ENCODE data around the gene POMGNT1.
"Not testable (repeated sequence)": the region's sequence is repeated elsewhere in the genome, so short reads cannot be mapped to it uniquely, and the experiment has no call there.

Gene POMGNT1

GRCh38 chr1:46197964-46198811 lies at the start of gene POMGNT1:
TSS of gene POMGNT1 (minus strand) at chr1:46198434. CDS start at chr1:46197821, 613 bp downstream.
- no peak for FAIRE-seq

GRCh38 chr1:46247436-46248121 lies 49.3 kb upstream of the POMGNT1 start, which contains the start of gene RAD54L:
TSS of gene RAD54L (plus strand) at chr1:46247763. CDS start at chr1:46248406, 643 bp downstream.
- peak; percentile 84 for FAIRE-seq

DNA sequence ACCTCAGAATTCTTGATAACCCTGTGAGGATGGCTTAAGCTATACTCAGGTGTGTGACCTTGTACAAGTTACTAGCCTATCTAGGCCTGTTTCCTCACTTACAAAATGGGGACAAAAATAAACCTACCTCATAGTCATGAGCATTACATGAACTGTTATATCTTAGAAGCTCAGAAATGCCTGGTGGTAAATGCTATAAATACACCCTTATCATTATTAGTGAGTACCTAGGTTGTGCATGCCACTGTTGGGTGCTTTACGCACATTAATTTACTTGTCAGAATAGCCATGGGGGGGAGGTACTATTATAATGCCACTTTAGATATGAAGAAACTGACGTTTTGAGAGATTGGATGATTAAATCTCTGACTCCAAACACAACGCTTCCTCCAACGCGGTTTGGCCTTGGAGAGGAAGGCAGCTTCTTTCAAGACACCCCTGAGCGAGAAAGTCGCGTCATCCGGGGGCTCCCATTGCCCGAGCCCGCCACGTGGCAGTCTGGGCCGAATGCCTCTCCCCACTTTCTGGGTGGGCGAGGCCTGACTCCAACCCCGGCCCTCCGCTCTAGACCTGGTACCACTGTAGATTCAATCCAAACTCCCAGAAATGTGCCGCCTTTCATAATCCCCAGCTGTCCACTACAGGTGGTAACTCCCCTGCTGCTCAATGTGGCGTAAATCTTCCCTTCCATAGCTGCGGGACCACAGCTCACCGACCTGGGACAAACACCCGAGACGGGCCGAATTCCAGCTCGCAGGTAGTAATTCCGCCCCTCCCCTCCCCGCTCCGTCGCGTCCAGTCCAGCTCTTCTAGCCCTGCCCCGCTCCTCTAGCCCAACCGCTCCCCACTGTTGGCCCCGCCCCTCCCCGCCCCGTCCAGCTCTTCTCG lies 48.6 kb upstream of the POMGNT1 start:
- no peak for FAIRE-seq

DNA sequence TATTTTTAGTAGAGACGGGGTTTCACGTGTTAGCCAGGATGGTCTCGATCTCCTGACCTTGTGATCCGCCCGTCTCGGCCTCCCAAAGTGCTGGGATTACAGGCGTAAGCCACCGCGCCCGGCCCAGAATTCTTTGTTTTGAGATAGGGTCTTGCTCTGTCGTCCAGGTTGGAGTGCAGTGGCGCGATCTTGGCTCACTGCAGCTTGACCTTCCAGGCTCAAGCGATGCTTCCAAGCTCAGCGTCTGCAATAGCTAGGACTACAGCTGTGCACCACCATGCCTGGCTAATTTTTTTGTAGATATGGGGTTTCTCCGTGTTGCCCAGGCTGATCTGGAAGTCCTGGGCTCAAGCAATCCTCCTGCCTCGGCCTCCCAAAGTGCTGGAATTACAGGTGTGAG lies 47.9 kb upstream of the POMGNT1 start:
- not testable (repeated sequence) for FAIRE-seq

- peak; percentile 57 for FAIRE-seq
Measured at GRCh38 chr1:46244656-46245371, 46.6 kb upstream of the POMGNT1 start.

DNA sequence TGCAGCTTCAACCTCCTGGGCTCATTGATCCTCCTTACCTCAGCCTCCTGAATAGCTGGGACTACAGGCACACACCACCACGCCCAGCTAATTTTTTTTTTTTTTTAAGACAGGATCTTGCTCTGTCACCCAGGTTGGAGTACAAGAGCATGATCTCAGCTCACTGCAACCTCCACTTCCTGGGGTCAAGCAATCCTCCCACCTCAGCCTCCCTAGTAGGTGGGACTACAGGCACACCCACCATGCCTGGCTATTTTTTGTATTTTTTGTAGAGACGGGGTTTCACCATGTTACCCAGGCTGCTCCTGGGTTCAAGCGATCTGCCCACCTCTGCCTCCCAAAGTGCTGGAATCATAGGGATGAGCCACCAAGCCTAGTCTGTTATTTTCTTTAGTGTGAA lies 45.6 kb upstream of the POMGNT1 start:
- FAIRE-seq: not testable (repeated sequence)

DNA sequence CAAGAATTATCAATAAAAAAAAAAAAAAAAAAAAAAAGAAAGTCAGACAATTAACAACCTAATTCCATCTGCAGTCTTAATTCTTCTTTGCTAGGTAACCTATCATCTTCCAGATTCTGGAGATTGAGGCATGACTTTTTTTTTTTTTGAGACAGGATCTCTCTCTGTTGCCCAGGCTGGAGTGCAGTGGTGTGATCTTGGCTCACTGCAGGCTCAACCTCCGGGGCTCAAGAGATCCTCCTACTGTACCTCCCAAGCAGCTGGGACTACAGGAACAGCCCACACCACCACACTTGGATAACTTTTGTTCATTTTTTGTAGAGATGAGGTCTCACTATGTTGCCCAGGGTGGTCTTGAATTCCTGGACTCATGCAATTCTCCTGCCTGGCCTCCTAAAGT lies 44.7 kb upstream of the POMGNT1 start:
- FAIRE-seq: no peak

GRCh38 chr1:46241733-46242132 lies 43.5 kb upstream of the POMGNT1 start:
- not testable (repeated sequence) for FAIRE-seq

- FAIRE-seq: not testable (repeated sequence)
Measured at GRCh38 chr1:46238865-46239264, 40.6 kb upstream of the POMGNT1 start.

- no peak for FAIRE-seq
Measured at GRCh38 chr1:46236882-46237281, 38.6 kb upstream of the POMGNT1 start.

DNA sequence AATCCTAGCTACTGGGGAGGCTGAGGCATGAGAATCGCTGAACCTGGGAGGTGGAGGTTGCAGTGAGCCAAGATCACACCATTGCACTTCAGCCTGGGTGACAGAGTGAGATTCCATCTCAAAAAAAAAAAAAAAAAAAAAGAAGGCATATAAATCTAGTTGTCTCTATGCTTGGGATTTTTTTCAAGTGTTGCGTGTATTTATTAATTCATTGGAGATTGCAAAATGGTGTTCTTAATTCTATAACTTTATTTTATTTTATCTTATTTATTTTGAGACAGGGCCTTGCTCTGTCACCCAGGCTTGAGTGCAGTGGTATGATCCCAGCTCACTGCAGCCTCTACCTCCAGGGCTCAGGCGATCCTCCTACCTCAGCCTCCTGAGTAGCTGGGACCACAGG lies 33.0 kb upstream of the POMGNT1 start:
- not testable (repeated sequence) for FAIRE-seq

DNA sequence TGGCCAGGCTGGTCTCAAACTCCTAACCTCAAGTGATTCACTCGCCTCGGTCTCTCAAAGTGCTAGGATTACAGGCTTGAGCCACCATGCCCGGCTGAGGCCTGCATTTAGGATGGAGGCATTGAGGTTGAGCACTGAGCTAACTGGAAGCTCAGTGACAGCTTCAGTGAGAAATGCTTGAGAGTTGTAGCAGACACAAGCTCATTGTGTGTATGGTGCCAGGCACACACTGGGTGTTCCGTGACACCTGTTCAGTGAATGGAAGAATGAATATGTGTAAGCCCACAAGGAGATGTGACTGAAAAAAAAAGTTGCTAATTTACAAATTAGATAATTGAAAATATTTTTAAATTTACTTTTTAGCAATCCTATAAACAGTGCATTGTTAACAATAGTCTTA lies 26.7 kb upstream of the POMGNT1 start:
- no peak for FAIRE-seq

- FAIRE-seq: peak; percentile 95
Measured at GRCh38 chr1:46223472-46223943, 25.3 kb upstream of the POMGNT1 start.

- FAIRE-seq: not testable (repeated sequence)
Measured at GRCh38 chr1:46223055-46223454, 24.8 kb upstream of the POMGNT1 start.

- FAIRE-seq: no peak
Measured at GRCh38 chr1:46221749-46222148, 23.5 kb upstream of the POMGNT1 start.

DNA sequence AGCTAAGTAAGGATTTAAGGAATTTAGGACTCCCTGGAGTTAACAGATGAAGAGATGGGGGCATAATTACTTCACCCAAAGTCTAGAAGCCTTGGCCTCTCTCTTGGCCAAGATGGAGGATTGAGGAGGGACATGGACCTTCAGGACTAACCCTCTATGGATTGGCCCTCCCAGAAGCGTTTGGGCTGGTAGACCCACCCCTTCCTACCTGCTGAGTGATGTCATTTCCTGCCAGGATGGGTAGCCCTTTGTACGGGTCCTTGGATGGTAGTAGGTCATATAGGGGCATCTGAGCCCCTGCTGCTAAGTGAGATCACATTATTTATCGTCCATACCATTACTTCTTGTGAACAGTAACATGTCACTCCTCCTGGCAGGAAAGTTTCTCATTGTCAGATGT lies 22.6 kb upstream of the POMGNT1 start:
- no peak for FAIRE-seq

DNA sequence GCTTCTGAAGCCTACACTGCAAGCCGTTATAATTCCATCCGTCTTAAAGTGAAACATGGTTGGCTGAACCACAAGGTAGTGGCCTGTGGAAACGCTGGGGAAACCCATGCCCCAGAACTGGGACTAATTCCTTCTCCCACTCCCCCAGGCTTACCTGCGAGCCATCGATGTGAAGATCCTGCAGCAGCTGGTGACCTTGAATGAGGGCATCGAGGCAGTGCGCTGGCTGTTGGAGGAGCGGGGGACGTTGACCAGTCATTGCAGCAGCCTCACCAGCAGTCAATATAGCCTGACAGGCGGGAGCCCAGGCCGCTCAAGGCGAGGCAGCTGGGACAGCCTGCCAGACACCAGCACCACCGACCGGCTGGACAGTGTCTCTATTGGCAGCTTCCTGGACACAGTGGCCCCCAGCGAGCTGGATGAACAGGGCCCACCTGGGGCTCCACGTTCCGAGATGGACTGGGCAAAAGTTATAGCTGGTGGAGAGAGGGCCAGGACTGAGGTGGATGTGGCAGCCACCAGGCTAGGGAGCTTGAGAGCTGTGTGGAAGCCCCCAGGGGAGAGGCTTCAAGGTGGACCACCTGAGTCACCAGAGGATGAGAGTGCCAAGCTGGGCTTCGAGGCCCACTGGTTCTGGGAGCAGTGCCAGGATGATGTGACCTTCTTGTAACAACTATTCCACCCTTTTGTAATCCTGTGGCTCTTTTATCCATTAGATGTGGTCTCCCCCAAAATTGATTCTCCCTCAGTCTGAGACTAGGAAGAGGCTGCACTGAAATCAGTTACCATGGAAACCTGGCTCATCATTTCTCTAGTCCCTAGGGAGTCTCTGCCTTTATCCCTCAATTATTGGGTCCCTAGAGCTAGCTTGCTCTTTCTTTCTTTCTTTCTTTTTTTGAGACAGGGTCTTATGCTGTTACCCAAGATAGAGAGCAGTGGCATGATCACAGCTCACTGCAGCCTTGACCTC lies 21.6 kb upstream of the POMGNT1 start:
- no peak for FAIRE-seq

GRCh38 chr1:46218443-46218842 lies 20.2 kb upstream of the POMGNT1 start:
- FAIRE-seq: no peak

- FAIRE-seq: no peak
Measured at GRCh38 chr1:46215504-46215903, 17.3 kb upstream of the POMGNT1 start.

- peak; percentile 66 for FAIRE-seq
Measured at GRCh38 chr1:46211051-46211450, 12.8 kb upstream of the POMGNT1 start.

GRCh38 chr1:46210561-46210960 lies 12.3 kb upstream of the POMGNT1 start:
- no peak for FAIRE-seq
